GM12874 (cell line): Measurements from ENCODE around the gene POLD2.

ENCODE experiments used
- CTCF ChIP-seq: IDR thresholded peaks from 2 replicates; pipeline ENCODE4 v1.5.1; 2011; ENCODE audit warnings: low read depth, mild to moderate bottlenecking, control low read depth, low read length, moderate library complexity; ENCODE audit not compliant: insufficient read depth

The POLD2 gene

GRCh38 chr7:44112231-44112996 lies 10.9 kb downstream of the POLD2 start:
- TF ChIP-seq CTCF = no peak

GRCh38 chr7:44111761-44112160 lies 11.6 kb downstream of the POLD2 start:
- no peak for TF ChIP-seq CTCF

- no peak for TF ChIP-seq CTCF
Measured at GRCh38 chr7:44110719-44111635, 12.4 kb downstream of the POLD2 start.

- TF ChIP-seq CTCF = no peak
Measured at GRCh38 chr7:44109991-44110390, 13.4 kb downstream of the POLD2 start.

- peak; percentile 38 for TF ChIP-seq CTCF
Measured at GRCh38 chr7:44108768-44109750, 14.3 kb downstream of the POLD2 start.

GRCh38 chr7:44107961-44108767 lies 15.2 kb downstream of the POLD2 start:
- TF ChIP-seq CTCF = no peak
